ENCODE results near the gene PCTP.

PCTP gene

DNA sequence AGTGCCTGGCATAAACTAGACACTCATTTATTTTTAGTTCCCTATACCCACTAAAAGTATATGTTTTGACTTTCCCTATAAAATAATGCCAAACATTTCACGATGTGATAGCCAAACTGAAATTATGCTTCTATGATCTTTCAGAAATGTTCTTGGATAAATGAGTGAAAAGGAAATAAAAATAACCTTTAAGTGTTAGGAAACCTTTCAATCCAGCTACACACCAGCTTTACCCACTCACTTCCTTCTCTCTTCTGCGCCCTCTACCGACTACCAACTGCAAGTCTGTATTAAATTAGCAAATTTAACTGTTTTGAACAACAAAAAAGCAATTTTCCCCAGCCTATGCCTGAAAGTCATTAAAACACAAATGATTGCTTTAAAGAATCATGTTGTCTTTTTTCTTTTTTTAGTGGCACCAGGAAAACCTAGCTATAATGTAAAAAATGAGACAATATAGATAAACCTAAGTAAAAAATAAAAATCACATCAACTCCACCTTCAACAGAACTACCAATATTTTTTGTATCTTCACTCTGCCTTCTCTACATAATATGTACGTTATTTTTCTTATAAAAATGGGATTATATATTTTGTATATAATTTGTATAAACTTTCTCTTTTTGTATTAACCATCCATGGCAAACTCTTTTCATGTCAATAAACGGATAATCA, 15.0 kb upstream of the PCTP start:
- no peak overlapping the region for H3K4me3 Mint-ChIP-seq
- H3K36me3 Mint-ChIP-seq, result no peaks in the 10 kb centered on the region
- H3K27me3 Mint-ChIP-seq, result peaks cover 13% of the 10 kb centered on the region
- no peaks in the 10 kb centered on the region for H3K9me3 Mint-ChIP-seq (ENCODE audit: low read depth)
- peaks cover 19% of the 10 kb centered on the region for H3K4me1 Mint-ChIP-seq (ENCODE audit: low read depth)
- H3K27ac Mint-ChIP-seq, result no peak overlapping the region

DNA sequence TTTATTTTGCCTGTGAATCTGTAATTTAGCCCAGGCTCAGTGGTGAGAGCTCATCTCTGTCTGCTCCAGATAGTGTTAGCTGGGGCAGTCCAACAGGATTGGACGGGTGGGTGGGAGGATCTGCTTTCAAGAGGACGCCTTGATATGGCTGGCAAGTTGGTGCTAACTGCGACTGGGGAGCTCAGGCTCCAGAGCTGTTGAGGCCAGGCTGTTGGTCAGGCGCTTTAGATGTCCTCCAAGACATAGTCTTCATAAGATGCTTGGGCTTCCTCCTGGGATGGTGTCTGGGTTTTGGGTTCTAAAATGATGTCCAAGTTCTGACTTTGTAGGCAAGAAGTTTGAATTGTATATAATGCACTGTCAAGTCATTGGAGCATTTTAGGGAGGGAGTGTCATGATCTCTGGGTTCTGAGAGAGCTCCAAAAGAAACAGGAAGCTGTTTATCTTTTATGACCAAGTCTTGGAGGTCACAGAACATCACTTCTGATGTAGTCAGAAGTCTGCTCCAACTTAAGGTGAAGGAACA, 12.8 kb upstream of the PCTP start:
- peaks cover 12% of the 10 kb centered on the region for H3K27me3 Mint-ChIP-seq
- H3K9me3 Mint-ChIP-seq (ENCODE audit: low read depth), result no peaks in the 10 kb centered on the region
- H3K36me3 Mint-ChIP-seq, result no peaks in the 10 kb centered on the region
- H3K4me3 Mint-ChIP-seq, result no peak overlapping the region
- H3K4me1 Mint-ChIP-seq (ENCODE audit: low read depth), result peaks cover 19% of the 10 kb centered on the region
- H3K27ac Mint-ChIP-seq, result no peak overlapping the region

DNA sequence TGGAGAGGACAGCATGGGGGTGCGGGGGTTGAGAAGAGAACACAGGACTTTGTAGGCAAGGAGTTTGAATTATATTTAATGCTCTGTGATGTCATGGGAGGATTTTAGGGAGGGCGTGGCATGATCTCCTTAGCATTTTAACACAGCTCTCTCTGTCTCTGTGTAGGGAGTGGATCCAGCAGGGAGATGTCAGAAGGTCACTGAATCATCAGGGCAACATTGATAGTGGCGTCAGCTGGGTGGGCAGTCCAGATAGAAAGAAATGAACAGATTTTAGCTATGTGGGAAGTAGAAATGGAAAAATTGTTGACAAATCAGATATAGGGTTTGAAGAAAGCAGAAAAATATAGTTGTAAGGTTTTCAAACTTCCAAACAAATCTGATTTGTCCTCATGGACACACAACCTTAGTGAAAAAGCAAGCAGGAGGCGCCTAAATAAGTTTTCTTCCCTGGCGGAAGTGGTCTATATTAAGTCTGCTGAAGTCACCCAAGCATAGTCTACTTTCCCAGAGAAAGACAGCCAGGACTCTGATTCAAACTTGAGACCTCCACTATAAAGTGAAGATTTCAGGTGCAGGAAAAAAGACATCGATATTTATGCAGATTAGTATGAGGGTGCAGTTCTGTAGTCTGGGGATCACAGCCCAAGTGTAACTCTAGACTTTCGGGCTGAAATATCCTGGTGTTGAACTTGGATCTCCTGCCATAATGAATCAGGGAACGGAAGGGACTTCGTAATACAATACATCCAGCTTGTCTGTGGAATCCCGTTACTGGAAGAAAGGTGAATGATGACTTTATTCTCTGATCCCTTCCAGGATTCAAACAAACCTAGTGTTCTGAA, 10.1 kb upstream of the PCTP start:
- Mint-ChIP-seq H3K4me3 (no peak overlapping the region), H3K36me3 (no peaks in the 10 kb centered on the region), H3K27ac (no peak overlapping the region), H3K4me1 (ENCODE audit: low read depth) (peaks cover 2% of the 10 kb centered on the region), H3K9me3 (ENCODE audit: low read depth) (no peaks in the 10 kb centered on the region), H3K27me3 (peaks cover 13% of the 10 kb centered on the region)

DNA sequence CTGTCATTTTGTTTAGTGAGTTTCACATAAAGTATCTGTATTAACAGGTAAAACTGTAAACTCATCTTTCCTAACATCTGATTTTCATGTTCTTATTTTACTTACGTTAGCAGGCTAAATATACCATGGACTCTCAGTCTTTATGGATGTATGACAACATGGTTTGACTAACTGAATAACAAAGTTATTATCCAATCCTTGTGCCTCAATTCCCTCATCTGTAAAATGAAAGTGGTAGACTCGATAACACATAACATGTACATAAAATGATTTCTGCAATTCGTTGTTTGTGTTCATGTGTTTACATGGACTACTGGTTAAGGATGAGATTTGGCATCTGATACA, 9.5 kb upstream of the PCTP start:
- Mint-ChIP-seq H3K4me3 (no peak overlapping the region), H3K4me1 (ENCODE audit: low read depth) (no peaks in the 10 kb centered on the region), H3K36me3 (no peaks in the 10 kb centered on the region), H3K9me3 (ENCODE audit: low read depth) (no peaks in the 10 kb centered on the region), H3K27ac (no peak overlapping the region), H3K27me3 (peaks cover 12% of the 10 kb centered on the region)

DNA sequence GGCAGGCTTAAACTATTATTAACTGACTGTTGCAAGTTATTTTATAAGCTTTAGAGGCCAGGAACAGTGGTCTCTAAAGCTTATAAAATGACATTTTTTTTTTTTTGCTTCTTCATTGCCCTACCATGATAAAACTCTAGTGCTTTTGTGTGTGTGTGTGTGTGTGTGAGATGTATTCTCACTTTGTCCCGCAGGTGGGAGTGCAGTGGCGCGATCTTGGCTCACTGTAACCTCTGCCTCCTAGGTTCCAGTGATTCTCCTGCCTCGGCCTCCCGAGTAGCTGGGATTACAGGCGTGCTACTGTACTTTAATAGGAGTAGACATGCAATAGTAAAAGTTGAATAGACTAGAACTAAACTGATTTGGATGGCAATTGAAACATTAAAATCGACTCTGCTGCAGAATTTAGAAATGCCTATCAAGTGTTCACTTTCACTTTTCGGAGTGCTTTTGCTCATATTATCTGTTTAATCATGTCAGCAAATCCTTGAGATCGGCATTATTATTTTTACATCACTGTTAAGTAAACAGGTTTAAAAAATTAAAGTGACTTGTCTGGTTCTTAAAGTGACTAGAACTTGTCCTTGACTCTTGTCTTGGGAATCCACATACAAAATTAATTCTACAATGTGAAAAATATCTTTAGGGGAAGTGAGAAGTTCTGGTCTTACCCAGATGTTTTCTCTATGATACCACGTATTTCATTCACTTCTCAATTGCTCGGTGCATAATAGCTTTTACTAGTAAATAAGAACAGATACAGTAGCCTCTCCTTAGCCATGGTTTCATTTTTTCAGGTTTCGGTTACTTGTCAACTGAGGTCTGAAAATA, 8.4 kb upstream of the PCTP start:
- no peaks in the 10 kb centered on the region for H3K36me3 Mint-ChIP-seq
- H3K9me3 Mint-ChIP-seq (ENCODE audit: low read depth), result no peaks in the 10 kb centered on the region
- H3K27ac Mint-ChIP-seq, result no peak overlapping the region
- no peak overlapping the region for H3K4me3 Mint-ChIP-seq
- H3K4me1 Mint-ChIP-seq (ENCODE audit: low read depth), result no peaks in the 10 kb centered on the region
- H3K27me3 Mint-ChIP-seq, result peaks cover 14% of the 10 kb centered on the region

DNA sequence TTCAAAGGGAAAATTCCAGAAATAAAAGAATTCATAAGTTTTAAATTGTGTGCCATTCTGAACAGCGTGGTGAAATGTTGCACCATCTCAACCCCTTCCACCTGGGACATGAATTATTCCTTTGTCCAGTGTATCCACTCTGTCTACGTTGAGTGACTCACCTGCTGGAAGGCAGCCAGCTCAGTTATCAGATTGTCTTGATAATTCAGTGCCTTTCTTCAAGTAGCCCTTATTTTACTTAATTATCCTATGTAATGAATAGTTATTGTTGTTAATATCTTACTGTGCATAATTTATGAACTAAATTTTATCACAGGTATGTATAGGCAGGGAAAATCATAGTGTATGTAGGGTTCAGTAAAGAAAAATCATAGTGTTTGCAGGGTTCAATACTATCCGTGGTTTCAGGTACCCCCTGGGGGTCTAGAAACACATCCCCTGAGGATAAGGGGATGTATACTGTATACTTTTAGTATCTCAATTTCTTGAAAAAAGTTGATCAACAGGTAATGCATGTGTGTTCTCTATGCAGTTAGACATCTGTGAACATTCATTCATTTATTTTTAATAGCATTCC, 7.7 kb upstream of the PCTP start:
- Mint-ChIP-seq H3K27ac (no peak overlapping the region), H3K27me3 (peaks cover 13% of the 10 kb centered on the region), H3K9me3 (ENCODE audit: low read depth) (no peaks in the 10 kb centered on the region), H3K36me3 (no peaks in the 10 kb centered on the region), H3K4me1 (ENCODE audit: low read depth) (no peaks in the 10 kb centered on the region), H3K4me3 (no peak overlapping the region)

DNA sequence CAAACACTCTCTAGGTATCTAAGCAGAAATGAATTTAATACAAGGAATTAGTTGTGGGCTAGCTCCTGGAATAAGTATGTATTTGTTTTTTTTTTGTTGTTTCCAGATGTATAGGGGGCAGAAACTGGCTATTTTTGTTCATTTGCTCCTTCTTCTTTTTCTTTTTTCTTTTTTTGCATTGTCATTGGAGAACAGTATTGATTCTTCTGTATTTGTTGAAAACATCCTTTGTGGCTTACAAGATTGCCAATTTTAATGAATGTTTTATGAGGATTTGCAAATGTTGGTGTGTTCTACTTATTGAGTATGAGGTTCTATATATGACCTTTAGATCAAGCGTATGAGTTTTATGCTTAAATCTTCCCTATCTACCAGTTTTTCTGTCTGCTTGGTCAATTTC, 5.6 kb upstream of the PCTP start:
- Mint-ChIP-seq H3K27ac (no peak overlapping the region), H3K9me3 (ENCODE audit: low read depth) (no peaks in the 10 kb centered on the region), H3K36me3 (no peaks in the 10 kb centered on the region), H3K4me1 (ENCODE audit: low read depth) (peaks cover under 1% of the 10 kb centered on the region), H3K27me3 (peaks cover 14% of the 10 kb centered on the region), H3K4me3 (no peak overlapping the region)

DNA sequence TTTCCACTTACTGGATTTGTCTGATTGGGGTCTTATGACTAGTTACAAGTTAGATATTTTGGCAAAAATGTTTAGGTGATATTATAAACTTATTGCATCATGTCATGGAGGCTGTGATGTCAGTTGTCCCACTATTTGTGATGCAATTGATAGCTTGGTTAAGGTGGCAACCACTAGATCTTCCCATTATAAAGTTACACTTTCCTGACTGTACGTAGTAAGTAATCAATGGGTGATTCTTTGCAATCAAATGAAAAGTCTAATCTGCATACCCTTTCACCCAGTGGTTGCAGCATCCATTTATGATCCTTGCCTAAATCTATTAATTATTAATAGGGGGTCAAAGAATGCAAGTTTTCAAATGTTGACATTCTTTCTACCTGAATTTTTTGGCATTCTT, 4.4 kb upstream of the PCTP start:
- Mint-ChIP-seq H3K36me3 (no peaks in the 10 kb centered on the region), H3K4me1 (ENCODE audit: low read depth) (peaks cover 8% of the 10 kb centered on the region), H3K27me3 (peaks cover 14% of the 10 kb centered on the region), H3K9me3 (ENCODE audit: low read depth) (no peaks in the 10 kb centered on the region), H3K27ac (no peak overlapping the region), H3K4me3 (no peak overlapping the region)

DNA sequence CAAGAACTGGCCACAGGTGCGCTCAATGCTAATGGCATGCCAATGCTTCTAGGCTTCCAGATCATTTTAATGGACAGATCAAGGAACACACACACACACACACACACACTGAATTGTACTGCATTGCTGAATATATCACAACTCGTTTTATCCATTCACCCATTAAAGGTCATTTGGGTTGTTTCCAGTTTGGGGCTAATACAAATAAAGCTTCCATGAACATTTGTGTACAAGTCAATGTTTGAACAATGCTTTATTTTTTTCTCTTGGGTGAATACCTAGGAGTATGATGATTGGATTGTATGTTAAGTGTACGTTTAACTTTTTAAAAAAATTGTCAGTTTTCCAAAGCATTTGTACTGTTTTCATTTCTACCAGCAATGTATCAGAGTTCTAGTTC, 3.6 kb upstream of the PCTP start:
- Mint-ChIP-seq H3K4me3 (no peak overlapping the region), H3K36me3 (no peaks in the 10 kb centered on the region), H3K9me3 (ENCODE audit: low read depth) (no peaks in the 10 kb centered on the region), H3K4me1 (ENCODE audit: low read depth) (peaks cover 13% of the 10 kb centered on the region), H3K27me3 (peaks cover 13% of the 10 kb centered on the region), H3K27ac (no peak overlapping the region)

DNA sequence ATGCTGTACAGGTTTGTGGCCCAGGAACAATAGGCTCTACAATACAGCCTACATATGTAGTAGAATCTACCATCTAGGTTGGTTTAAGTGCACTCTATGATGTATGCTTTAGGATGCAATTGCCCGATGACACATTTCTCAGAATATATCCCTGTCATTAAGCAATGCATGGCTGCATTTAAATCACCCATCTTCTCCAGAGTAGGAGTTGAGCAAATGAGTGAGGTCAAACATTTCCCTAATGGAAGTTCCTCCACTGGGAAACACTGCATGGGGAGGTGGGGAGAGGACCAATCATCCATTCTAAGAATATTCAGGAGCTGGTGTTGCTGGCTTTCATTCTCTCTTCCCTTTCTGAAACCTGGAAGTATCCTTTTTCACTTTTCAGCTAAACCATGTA, 2.0 kb upstream of the PCTP start:
- Mint-ChIP-seq H3K4me3 (no peak overlapping the region), H3K36me3 (peaks cover 3% of the 10 kb centered on the region)

DNA sequence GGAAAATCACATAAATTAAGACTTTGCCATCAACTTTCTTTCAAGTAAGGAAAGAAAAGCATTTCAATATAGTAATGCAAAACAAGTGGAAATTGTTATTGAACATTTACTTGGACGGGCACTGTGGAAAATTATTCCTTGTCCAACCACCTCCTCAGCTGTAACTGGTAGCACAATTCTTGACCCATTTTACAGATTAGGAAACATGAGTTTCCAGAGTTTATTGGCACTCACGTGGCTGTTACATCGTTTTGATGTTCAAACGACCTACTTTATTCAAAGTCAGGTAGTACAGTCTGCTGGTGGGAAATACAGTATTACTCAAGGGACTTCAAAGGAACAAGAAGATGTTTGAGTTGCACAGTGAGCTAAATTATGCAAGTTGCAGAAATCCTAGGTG, 866 bp upstream of the PCTP start:
- Mint-ChIP-seq H3K4me1 (ENCODE audit: low read depth) (peaks cover 17% of the 10 kb centered on the region), H3K27me3 (peaks cover 7% of the 10 kb centered on the region), H3K9me3 (ENCODE audit: low read depth) (no peaks in the 10 kb centered on the region), H3K27ac (no peak overlapping the region), H3K36me3 (peaks cover 3% of the 10 kb centered on the region), H3K4me3 (peak overlapping the region; percentile 88)

More for the DNA sequence above, 2.0 kb upstream of the PCTP start:
- H3K9me3 Mint-ChIP-seq (ENCODE audit: low read depth), result no peaks in the 10 kb centered on the region
- peaks cover 17% of the 10 kb centered on the region for H3K4me1 Mint-ChIP-seq (ENCODE audit: low read depth)
- peaks cover 7% of the 10 kb centered on the region for H3K27me3 Mint-ChIP-seq
- no peak overlapping the region for H3K27ac Mint-ChIP-seq

DNA sequence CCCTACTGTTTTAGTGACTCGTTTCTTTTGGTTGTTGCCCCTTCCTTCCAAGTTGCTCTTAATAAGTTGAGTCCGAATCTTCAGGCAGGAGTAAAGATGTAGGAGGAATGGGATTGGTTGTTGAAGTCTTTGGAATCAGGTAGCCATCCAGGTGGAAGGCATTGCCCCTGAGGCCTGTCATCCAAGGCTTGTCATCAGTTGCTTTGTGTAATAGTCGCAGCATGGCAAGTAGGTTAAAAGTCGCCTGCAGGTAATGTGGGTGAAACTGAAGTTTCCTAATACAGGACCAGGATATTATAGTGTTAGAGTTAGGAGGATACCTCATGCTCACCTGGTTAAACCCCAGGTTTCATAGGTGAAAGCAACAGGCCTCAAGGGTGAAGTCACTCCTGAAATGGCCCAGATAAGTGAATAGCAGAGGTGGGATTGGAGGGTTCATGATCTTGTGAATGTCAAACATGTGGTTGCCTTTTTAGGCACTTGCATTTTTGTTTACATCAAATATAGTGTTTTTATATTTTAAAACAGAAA, 934 bp downstream of the PCTP start:
- Mint-ChIP-seq H3K4me1 (ENCODE audit: low read depth) (peaks cover 17% of the 10 kb centered on the region), H3K27ac (no peak overlapping the region), H3K36me3 (peaks cover 3% of the 10 kb centered on the region), H3K4me3 (peak overlapping the region; percentile 88), H3K9me3 (ENCODE audit: low read depth) (no peaks in the 10 kb centered on the region), H3K27me3 (peaks cover 7% of the 10 kb centered on the region)

DNA sequence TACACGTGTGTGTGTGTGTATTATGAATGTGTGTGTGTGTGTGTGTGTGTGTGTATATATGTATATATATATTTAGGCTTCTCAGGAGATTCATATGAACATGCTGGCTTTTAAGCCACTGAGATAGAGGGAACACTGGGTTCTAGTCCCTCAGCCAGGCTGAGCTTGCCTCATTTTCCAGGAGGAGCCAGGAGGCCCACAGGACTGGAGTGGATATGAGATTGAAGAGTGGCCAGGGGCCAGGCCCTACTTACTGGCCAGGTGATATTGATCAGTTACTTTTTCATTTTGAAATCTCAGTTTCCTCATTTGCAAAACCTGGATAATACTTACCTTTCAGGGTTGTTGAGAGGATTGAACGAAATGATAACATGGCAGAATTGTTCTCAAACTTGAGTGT, 5.8 kb downstream of the PCTP start:
- no peak overlapping the region for H3K27ac Mint-ChIP-seq
- no peak overlapping the region for H3K4me3 Mint-ChIP-seq
- no peaks in the 10 kb centered on the region for H3K27me3 Mint-ChIP-seq
- no peaks in the 10 kb centered on the region for H3K9me3 Mint-ChIP-seq (ENCODE audit: low read depth)
- H3K4me1 Mint-ChIP-seq (ENCODE audit: low read depth), result peaks cover 7% of the 10 kb centered on the region
- H3K36me3 Mint-ChIP-seq, result peaks cover 3% of the 10 kb centered on the region

DNA sequence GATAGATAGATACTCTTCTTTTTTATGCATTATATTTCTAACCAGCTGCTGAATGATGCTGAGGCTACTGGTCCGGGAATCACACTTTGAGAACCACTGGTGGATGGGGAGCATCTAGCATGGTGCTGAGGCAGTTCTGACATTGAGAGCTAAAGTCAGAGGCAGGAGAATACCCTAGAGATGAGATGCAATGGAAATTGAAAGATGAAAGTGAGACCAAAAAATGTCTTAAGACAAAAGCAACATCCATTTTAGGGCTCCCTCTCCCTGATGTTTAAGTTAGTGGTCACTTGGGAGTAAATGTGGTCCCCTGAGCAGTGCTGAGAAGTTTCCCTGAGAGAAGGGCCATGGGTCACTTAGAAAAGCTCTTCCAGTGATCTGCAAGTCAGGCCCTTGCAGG, 6.8 kb downstream of the PCTP start:
- Mint-ChIP-seq H3K4me3 (no peak overlapping the region), H3K27me3 (no peaks in the 10 kb centered on the region), H3K9me3 (ENCODE audit: low read depth) (no peaks in the 10 kb centered on the region), H3K36me3 (peaks cover 3% of the 10 kb centered on the region), H3K4me1 (ENCODE audit: low read depth) (peaks cover 2% of the 10 kb centered on the region), H3K27ac (no peak overlapping the region)
